22Rv1 (cell line): ENCODE measurements around the gene C1orf122.

Experiments used
- H3K27ac ChIP-seq: fragments of 450-650 bp; 2 replicates; pipeline ENCODE4 v1.5.1; 2017
- ZFX ChIP-seq: fragments of 450-650 bp; IDR thresholded peaks from 2 replicates; pipeline ENCODE4 v1.6.1; 2017; ENCODE audit warnings: antibody characterized with exemption, borderline replicate concordance
- TF ChIP-seq, protein P1 (sequence below): fragments of 450-650 bp; IDR thresholded peaks from 2 replicates; pipeline ENCODE4 v1.5.1; 2017; ENCODE audit warnings: mild to moderate bottlenecking

C1orf122 gene

DNA sequence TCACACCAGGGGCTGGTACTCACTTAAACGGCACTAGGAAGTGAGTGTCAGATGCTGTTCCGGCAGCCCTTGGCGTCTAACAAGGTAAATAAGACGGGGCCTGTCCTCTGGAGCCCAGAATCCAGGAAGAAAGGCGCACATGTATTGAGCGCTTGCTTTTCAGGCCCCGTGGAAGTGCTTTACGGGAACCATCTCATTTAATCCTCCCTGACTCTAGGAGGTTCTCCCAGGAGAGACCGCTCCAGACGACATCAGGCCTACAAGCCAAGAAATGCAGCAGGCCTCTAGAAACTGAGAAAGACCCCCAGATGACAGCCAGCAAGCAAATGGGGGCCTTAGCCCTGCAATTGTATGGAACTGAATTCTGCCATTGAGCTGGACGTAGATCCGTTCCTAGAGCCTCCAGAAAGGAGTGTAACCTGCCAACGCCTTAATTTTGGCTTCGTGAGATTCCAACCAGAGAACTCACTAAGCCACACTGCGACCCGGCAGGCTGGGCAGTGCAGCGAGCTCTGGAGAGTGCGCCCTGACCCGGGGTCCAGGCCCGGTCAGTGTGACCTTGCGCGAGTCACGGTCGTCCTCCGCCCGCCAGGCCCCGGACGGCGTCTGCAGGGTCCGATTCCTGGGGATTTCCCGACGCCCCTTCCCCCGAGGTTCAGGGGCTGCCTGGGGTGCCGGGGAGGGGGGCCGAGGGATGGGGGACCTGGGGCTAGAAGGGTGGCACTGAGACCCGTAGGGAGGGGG is 14.5 kb upstream of the C1orf122 start:
- TF ChIP-seq, protein P1, sequence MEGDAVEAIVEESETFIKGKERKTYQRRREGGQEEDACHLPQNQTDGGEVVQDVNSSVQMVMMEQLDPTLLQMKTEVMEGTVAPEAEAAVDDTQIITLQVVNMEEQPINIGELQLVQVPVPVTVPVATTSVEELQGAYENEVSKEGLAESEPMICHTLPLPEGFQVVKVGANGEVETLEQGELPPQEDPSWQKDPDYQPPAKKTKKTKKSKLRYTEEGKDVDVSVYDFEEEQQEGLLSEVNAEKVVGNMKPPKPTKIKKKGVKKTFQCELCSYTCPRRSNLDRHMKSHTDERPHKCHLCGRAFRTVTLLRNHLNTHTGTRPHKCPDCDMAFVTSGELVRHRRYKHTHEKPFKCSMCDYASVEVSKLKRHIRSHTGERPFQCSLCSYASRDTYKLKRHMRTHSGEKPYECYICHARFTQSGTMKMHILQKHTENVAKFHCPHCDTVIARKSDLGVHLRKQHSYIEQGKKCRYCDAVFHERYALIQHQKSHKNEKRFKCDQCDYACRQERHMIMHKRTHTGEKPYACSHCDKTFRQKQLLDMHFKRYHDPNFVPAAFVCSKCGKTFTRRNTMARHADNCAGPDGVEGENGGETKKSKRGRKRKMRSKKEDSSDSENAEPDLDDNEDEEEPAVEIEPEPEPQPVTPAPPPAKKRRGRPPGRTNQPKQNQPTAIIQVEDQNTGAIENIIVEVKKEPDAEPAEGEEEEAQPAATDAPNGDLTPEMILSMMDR, result no peak
- no peak for TF ChIP-seq ZFX

DNA sequence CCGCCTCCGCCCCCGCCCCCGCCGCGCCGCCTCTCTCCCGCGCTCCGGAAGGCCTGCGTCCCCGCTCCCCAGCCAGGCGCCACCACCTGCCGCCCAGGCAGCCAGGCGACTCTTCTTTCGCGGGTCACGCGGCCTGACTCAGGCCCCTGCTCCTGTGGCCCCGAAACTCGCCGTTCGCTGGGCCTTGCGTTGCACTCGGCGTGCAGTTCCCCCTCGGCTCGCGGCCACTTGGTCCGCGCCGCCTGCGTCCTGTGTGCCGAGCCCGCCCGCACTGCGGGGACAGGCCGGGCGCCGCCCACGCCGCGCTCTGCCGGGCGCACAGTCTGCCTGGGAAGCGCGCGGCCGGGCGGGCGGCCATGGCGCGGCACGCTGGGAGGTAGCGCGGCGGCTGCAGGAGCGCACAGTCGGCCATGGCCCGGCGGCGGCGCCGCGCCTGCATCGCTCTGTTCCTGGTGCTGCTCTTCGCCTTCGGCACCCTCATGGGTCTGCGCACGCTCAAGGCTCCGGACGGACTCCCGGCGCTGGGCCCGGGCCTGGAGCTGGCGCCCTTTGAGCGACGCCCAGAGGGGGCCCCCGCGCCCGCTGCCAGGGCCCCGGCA is 13.7 kb upstream of the C1orf122 start, which contains the start of gene MANEAL:
Gene MANEAL (plus strand): TSS at position 75 of the 599 bp plus-strand sequence. CDS start 336 bp downstream, at position 411.
- TF ChIP-seq ZFX, result no peak
- TF ChIP-seq, protein P1, result no peak
- H3K27ac ChIP-seq, result peak within 1 kb of the TSS; percentile 83

More for the DNA sequence above, 14.5 kb upstream of the C1orf122 start:
- peak overlapping the region; percentile 83 for H3K27ac ChIP-seq

DNA sequence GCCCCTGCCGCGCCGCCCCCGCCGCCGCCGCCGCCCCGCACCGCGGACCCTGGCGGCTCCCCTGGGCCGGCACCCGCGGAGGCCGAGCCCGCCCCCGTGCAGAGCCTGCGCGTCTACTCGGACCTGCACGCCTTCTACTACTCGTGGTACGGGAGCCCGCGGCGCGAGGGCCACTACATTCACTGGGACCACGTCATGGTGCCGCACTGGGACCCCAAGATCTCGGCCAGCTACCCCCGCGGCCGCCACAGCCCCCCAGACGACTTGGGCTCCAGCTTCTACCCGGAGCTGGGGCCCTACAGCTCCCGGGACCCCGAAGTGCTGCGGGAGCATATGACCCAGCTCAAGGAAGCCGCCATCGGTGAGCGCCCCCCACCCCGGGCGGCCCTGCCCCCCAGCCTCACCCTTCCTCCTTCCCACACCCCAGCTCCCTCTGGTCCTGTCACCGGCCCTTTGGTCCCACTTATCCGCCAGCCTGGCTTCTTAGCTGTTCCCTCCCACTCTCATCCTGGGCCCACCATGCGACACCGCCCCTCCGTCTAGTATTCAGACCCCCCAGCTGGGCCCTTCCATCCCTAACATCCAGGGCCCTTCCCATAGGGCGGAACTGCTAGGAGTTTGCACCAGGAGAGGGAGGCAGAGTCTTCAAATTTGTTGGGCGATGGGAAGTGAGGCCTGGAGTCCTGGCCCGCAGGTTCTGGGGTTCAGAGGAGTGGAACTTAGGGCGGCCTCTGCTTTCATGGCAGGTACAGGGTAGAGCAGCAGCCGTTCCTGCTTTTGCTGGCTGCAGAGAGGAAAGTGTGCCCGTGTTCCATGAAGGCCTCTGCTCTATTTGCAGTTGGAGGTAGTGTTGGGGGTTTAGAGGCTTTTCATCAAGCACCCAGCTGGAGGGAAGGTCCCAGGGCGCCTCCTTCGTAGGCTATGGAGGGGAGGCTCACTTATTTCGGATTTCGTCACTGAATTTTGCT is 12.9 kb upstream of the C1orf122 start:
- peak overlapping the region; percentile 83 for H3K27ac ChIP-seq
- no peak for TF ChIP-seq ZFX
- TF ChIP-seq, protein P1, result no peak

DNA sequence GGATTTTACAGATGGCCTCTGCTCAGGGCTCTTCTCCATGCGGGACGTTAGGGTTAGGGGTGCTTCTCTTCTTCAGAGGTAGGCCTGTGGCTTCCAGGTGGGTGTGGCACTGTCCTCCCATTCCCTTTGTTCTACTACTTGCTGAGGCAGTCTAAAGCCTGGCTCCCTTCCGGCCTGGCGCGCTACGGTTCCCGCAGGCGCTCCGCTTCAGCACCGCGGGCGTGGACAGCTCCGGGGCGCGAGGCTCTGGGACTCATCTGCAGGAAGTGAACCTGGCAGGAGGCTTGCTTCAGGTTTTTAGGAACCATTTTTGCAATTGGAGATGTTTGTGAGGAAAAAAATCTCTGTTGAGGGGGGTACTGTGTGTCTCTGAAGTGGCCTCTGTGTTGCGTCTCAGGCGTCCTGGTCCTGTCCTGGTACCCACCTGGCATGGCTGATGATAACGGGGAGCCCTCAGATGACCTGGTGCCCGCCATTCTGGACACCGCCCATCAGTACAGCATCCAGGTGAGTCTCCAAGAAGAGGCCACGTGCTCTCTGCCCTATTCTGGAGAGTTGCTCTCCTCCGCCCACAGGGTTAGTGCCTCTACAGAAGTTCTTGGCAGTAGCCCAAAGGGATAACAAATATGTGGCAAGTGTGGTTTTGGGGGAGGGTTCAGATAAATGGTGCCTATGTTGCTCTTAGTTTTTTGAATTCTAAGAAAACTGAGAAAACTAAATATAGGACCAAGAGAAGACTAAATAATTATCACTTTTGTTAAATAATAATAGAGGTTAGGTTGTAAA is 12.1 kb upstream of the C1orf122 start:
- peak overlapping the region; percentile 83 for H3K27ac ChIP-seq
- no peak for TF ChIP-seq ZFX
- TF ChIP-seq, protein P1, result no peak

DNA sequence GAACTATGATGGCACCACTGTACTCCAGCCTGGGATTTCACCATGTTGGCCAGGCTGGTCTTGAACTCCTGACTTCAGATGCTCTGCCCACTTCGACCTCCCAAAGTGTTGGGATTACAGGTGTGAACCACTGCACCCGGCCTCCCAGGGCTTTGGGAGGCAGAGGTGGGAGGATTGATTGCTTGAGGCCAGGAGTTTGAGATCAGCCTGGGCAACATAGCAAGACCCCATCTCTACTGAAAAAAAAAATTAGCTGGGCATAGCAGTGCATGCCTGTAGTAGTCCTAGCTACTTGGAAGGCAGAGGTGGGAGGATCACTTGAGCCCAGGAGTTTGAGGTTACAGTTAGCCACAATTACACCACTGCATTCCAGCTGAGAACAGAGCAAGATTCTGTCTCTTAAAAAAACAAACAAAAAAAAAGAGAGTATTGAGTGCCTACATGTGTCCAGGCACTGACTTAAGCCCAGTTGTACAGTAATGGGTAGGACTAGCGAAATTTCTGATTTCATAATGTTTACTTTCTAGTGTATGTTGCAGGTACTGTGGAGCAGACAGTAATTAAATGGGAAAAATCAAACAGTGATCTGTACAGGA is 9.7 kb upstream of the C1orf122 start:
- H3K27ac ChIP-seq, result no peak overlapping the region
- TF ChIP-seq, protein P1, result no peak

DNA sequence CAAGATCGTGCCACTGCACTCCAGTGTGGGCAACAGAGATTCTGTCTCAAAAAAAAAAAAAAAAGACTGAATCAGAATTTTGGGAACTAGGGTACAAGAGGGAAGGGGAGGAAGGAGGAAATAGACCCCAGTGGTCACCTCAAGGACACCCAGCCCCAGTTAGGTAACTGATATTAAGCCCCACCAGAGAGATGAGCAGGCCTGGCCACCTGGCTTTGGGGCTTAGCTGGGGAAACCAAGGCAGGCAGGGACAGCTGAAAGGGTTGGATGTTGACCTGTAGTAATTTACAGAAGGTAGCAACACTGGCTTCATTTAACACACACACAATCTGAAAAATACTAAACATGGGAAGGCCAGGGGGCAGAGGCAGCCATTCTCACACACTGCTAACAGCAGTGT is 5.2 kb upstream of the C1orf122 start:
- TF ChIP-seq, protein P1, result no peak
- TF ChIP-seq ZFX, result no peak
- H3K27ac ChIP-seq, result peak overlapping the region; percentile 40
